Measurements from ENCODE around the gene USP54.
"Not testable (repeated sequence)": the region's sequence is repeated elsewhere in the genome, so short reads cannot be mapped to it uniquely, and the experiment has no call there.

USP54 gene

GRCh38 chr10:73585327-73585726, 5.8 kb downstream of the USP54 start:
- no peak for DNase-seq

GRCh38 chr10:73584737-73585136, 6.4 kb downstream of the USP54 start:
- no peak for DNase-seq

GRCh38 chr10:73581918-73582317, 9.2 kb downstream of the USP54 start:
- DNase-seq: no peak

- not testable (repeated sequence) for DNase-seq
Measured at GRCh38 chr10:73578927-73579326, 12.2 kb downstream of the USP54 start.

GRCh38 chr10:73577788-73578187, 13.4 kb downstream of the USP54 start:
- DNase-seq: no peak

GRCh38 chr10:73576890-73577591, 14.1 kb downstream of the USP54 start:
- DNase-seq: no peak

GRCh38 chr10:73576178-73576889, 14.8 kb downstream of the USP54 start:
- DNase-seq: no peak

GRCh38 chr10:73567025-73567424, 24.1 kb downstream of the USP54 start:
- DNase-seq: not testable (repeated sequence)

- no peak for DNase-seq
Measured at GRCh38 chr10:73561192-73561591, 29.9 kb downstream of the USP54 start.

- no peak for DNase-seq
Measured at GRCh38 chr10:73559590-73559989, 31.6 kb downstream of the USP54 start.

GRCh38 chr10:73556855-73557254, 34.3 kb downstream of the USP54 start:
- DNase-seq: no peak

GRCh38 chr10:73554721-73555120, 36.4 kb downstream of the USP54 start:
- DNase-seq: no peak

- DNase-seq: no peak
Measured at GRCh38 chr10:73553761-73554160, 37.4 kb downstream of the USP54 start.

GRCh38 chr10:73552819-73553715, 38.1 kb downstream of the USP54 start:
- DNase-seq: no peak

- no peak for DNase-seq
Measured at GRCh38 chr10:73551515-73551914, 39.6 kb downstream of the USP54 start.

- DNase-seq: no peak
Measured at GRCh38 chr10:73545357-73545756, 45.8 kb downstream of the USP54 start.

GRCh38 chr10:73537709-73538108, 53.4 kb downstream of the USP54 start:
- no peak for DNase-seq

- no peak for DNase-seq
Measured at GRCh38 chr10:73537288-73537687, 53.9 kb downstream of the USP54 start.

- no peak for DNase-seq
Measured at GRCh38 chr10:73534857-73535256, 56.3 kb downstream of the USP54 start.

- DNase-seq: peak; percentile 54
Measured at GRCh38 chr10:73529089-73529832, 61.9 kb downstream of the USP54 start.

- DNase-seq: no peak
Measured at GRCh38 chr10:73522263-73522662, 68.9 kb downstream of the USP54 start.

GRCh38 chr10:73519336-73519735, 71.8 kb downstream of the USP54 start:
- no peak for DNase-seq

Measured in NCI-H1436 treated with DMSO at 0.1 percent for 48 hours (cell line).